Measurements from ENCODE around the gene AGPAT4. TPM values are rescaled to one million over a fixed set of nuclear protein-coding genes. Genes with fewer than 3 reads are reported as not detected.

The AGPAT4 gene
- total and polyA plus RNA-seq, 2 of the 4 experiments (the other 2 are of a cell fraction) = 3.6 to 3.8 TPM

- TF ChIP-seq CTCF (conservative IDR thresholded peaks at IDR 0.05; ENCODE audit: low read depth, low read length) (no peak), RCOR1 (IDR thresholded peaks at IDR 0.05; ENCODE audit: insufficient replicate concordance, low read length) (no peak)
Measured at GRCh38 chr6:161273752-161274487, at the start of gene AGPAT4 (continued).

- ChIA-PET POLR2A (ENCODE audit: unreplicated experiment) (no interaction called here), CTCF (no interaction called here)
- no peak overlapping the region for H4K8ac ChIP-seq (ENCODE audit: low read depth in 2 of 2, low read length in 2 of 2)
Measured at GRCh38 chr6:161319231-161319630, 45.4 kb upstream of the AGPAT4 start.

More at GRCh38 chr6:161319231-161319630, 45.4 kb upstream of the AGPAT4 start:
- Histone ChIP-seq H3K9me1 (ENCODE audit: insufficient read depth, low read length) (no peaks in the 10 kb centered on the region), H2BK120ac (ENCODE audit: low read depth, low read length) (no peak overlapping the region), H3K4ac (ENCODE audit: low read depth, low read length) (no peak overlapping the region), H3K36me3 (ENCODE audit: control insufficient read depth, insufficient read depth, low read length) (no peaks in the 10 kb centered on the region), H3K9ac (ENCODE audit: low read depth, low read length) (no peak overlapping the region), H2AK9ac (replicated peaks; ENCODE audit: low read depth, low read length, poor library complexity) (no peak overlapping the region), H4K91ac (ENCODE audit: insufficient read depth, low read depth, low read length) (no peak overlapping the region), H2BK20ac (ENCODE audit: low read depth, low read length) (no peak overlapping the region), H3K23ac (ENCODE audit: low read depth, low read length) (no peak overlapping the region), H2BK15ac (ENCODE audit: low read depth, low read length) (no peak overlapping the region), H3K27ac (ENCODE audit: insufficient read depth, low read length) (no peak overlapping the region), H3K18ac (ENCODE audit: low read depth, low read length) (no peak overlapping the region), H3K9me3 (ENCODE audit: control insufficient read depth, insufficient read depth, low read length) (no peaks in the 10 kb centered on the region), H2AK5ac (ENCODE audit: low read depth, low read length) (no peak overlapping the region), H3K79me1 (ENCODE audit: low read depth in 1 of 2, low read length in 2 of 2) (no peaks in the 10 kb centered on the region), H3K56ac (ENCODE audit: extremely low read depth, insufficient read depth, low read length) (no peak overlapping the region), H3K4me1 (ENCODE audit: control insufficient read depth, insufficient read depth, low read length) (no peaks in the 10 kb centered on the region), H3K14ac (replicated peaks; ENCODE audit: low read depth, low read length) (no peak overlapping the region), H3K4me3 (ENCODE audit: insufficient read depth, low read depth, low read length) (no peak overlapping the region), H4K20me1 (ENCODE audit: insufficient read depth, low read length) (no peaks in the 10 kb centered on the region), H2AFZ (replicated peaks; ENCODE audit: low read length, poor library complexity) (no peak overlapping the region), H4K5ac (ENCODE audit: low read depth, low read length) (no peak overlapping the region), H3K27me3 (ENCODE audit: control insufficient read depth, insufficient read depth, low read length) (no peaks in the 10 kb centered on the region), H3K4me2 (ENCODE audit: low read depth, low read length) (no peak overlapping the region), H2BK5ac (ENCODE audit: low read depth, low read length, poor library complexity, severe bottlenecking) (no peak overlapping the region)
- BruUV-seq (replicated peaks) = no TSS peak
- in situ Hi-C loops (cut with MboI; ENCODE audit: low sequenced_read_pairs) (no loop called here), intact Hi-C loops (cut with micrococcal nuclease) (no loop called here), dilution Hi-C loops (cut with HindIII; ENCODE audit: low sequenced_read_pairs, unreplicated experiment) (no loop called here)
- no peak for ATAC-seq (ENCODE audit: low read depth)
- DNase-seq = no peak
- WGBS, 2 experiments (ENCODE audit: extremely low coverage in 2 of 2, insufficient read length in 1 of 2) = no CpG with 5 or more reads among the region's 2 CpGs
- TF ChIP-seq CEBPB (IDR thresholded peaks at IDR 0.05; ENCODE audit: low read depth, low read length) (no peak), MAZ (IDR thresholded peaks at IDR 0.05; ENCODE audit: borderline replicate concordance, low read depth, low read length) (no peak), POLR2A (IDR thresholded peaks at IDR 0.05; ENCODE audit: low read depth, low read length) (no peak), SMC3 (IDR thresholded peaks at IDR 0.05; ENCODE audit: low read depth, low read length) (no peak), RAD21 (IDR thresholded peaks at IDR 0.05; ENCODE audit: low read length) (no peak), BHLHE40 (IDR thresholded peaks at IDR 0.05; ENCODE audit: low read depth, low read length) (no peak), CTCF (conservative IDR thresholded peaks at IDR 0.05; ENCODE audit: low read depth, low read length) (no peak), RFX5 (IDR thresholded peaks at IDR 0.05; ENCODE audit: low read depth, low read length) (no peak), NFE2L2 (IDR thresholded peaks at IDR 0.05; ENCODE audit: low read depth, low read length) (no peak), FOS (IDR thresholded peaks at IDR 0.05; ENCODE audit: low read depth, low read length) (no peak), MAFK (IDR thresholded peaks at IDR 0.05; ENCODE audit: low read depth, low read length) (no peak)
